Measurements from ENCODE around the gene MACROD2.
A peak's percentile ranks its signal among the peaks of the same experiment; 100 is the strongest.

MACROD2 gene

DNA sequence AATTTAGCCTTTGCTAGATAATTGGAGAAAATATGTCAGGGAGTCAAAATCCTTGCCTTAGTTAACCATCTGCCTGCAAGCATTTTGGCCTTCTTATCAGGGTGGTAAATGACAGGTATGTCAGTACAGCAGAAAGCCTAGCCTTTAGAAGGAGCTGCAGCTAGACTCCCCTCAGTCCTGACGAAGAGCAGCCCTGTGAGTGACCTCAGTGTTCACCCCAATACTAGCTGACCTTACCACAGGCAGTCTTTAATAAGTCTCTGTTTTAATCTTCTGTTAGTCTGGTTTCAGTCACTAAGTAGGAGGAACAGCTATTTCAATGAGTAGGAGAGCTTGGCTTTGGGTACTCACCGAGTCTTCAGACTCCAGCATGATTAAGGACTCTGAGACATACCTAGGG is 682.1 kb downstream of the MACROD2 start:
- no peak for TF ChIP-seq BACH2 (CRISPR knock-in tag; IDR thresholded peaks at IDR 0.05; ENCODE audit: borderline replicate concordance)
- ATAC-seq = no peak

DNA sequence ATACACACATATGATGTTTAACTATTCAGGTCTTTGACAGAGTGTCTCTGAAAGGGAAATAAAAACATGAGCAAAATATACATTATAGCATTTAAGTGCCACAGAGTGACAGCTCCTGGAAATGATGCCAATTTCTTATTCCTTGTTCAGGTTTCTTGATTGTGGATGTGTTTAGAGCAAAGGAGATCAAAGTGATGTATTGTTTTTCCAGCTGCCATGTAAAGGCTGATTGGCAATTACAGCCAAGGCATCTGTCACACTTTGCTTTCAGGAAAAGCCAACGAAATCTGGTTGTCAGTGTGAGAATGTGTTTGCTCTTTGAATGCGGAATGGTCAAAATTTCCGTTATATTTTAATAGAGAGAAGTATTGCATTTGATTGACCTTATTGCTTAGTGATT is 689.9 kb downstream of the MACROD2 start:
- TF ChIP-seq CSDC2 (CRISPR knock-in tag; IDR thresholded peaks at IDR 0.05) = no peak
- TF ChIP-seq, protein P1, sequence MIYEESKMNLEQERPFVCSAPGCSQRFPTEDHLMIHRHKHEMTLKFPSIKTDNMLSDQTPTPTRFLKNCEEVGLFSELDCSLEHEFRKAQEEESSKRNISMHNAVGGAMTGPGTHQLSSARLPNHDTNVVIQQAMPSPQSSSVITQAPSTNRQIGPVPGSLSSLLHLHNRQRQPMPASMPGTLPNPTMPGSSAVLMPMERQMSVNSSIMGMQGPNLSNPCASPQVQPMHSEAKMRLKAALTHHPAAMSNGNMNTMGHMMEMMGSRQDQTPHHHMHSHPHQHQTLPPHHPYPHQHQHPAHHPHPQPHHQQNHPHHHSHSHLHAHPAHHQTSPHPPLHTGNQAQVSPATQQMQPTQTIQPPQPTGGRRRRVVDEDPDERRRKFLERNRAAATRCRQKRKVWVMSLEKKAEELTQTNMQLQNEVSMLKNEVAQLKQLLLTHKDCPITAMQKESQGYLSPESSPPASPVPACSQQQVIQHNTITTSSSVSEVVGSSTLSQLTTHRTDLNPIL (CRISPR knock-in tag; IDR thresholded peaks at IDR 0.05; ENCODE audit: low read depth) = no peak
- TF ChIP-seq ZNF8 (CRISPR knock-in tag; IDR thresholded peaks at IDR 0.05) = no peak
- no peak for TF ChIP-seq PATZ1 (CRISPR knock-in tag; IDR thresholded peaks at IDR 0.05; ENCODE audit: borderline replicate concordance)
- TF ChIP-seq, protein P2, sequence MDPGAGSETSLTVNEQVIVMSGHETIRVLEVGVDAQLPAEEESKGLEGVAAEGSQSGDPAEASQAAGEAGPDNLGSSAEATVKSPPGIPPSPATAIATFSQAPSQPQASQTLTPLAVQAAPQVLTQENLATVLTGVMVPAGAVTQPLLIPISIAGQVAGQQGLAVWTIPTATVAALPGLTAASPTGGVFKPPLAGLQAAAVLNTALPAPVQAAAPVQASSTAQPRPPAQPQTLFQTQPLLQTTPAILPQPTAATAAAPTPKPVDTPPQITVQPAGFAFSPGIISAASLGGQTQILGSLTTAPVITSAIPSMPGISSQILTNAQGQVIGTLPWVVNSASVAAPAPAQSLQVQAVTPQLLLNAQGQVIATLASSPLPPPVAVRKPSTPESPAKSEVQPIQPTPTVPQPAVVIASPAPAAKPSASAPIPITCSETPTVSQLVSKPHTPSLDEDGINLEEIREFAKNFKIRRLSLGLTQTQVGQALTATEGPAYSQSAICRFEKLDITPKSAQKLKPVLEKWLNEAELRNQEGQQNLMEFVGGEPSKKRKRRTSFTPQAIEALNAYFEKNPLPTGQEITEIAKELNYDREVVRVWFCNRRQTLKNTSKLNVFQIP (CRISPR knock-in tag; IDR thresholded peaks at IDR 0.05; ENCODE audit: borderline replicate concordance, low read depth) = no peak
- TF ChIP-seq, protein P3, sequence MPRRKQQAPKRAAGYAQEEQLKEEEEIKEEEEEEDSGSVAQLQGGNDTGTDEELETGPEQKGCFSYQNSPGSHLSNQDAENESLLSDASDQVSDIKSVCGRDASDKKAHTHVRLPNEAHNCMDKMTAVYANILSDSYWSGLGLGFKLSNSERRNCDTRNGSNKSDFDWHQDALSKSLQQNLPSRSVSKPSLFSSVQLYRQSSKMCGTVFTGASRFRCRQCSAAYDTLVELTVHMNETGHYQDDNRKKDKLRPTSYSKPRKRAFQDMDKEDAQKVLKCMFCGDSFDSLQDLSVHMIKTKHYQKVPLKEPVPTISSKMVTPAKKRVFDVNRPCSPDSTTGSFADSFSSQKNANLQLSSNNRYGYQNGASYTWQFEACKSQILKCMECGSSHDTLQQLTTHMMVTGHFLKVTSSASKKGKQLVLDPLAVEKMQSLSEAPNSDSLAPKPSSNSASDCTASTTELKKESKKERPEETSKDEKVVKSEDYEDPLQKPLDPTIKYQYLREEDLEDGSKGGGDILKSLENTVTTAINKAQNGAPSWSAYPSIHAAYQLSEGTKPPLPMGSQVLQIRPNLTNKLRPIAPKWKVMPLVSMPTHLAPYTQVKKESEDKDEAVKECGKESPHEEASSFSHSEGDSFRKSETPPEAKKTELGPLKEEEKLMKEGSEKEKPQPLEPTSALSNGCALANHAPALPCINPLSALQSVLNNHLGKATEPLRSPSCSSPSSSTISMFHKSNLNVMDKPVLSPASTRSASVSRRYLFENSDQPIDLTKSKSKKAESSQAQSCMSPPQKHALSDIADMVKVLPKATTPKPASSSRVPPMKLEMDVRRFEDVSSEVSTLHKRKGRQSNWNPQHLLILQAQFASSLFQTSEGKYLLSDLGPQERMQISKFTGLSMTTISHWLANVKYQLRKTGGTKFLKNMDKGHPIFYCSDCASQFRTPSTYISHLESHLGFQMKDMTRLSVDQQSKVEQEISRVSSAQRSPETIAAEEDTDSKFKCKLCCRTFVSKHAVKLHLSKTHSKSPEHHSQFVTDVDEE (CRISPR knock-in tag; IDR thresholded peaks at IDR 0.05) = no peak
- no peak for TF ChIP-seq ZFP30 (CRISPR knock-in tag; IDR thresholded peaks at IDR 0.05)
- TF ChIP-seq, protein P4, sequence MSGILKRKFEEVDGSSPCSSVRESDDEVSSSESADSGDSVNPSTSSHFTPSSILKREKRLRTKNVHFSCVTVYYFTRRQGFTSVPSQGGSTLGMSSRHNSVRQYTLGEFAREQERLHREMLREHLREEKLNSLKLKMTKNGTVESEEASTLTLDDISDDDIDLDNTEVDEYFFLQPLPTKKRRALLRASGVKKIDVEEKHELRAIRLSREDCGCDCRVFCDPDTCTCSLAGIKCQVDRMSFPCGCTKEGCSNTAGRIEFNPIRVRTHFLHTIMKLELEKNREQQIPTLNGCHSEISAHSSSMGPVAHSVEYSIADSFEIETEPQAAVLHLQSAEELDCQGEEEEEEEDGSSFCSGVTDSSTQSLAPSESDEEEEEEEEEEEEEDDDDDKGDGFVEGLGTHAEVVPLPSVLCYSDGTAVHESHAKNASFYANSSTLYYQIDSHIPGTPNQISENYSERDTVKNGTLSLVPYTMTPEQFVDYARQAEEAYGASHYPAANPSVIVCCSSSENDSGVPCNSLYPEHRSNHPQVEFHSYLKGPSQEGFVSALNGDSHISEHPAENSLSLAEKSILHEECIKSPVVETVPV (CRISPR knock-in tag; IDR thresholded peaks at IDR 0.05) = no peak
- no peak for TF ChIP-seq ZC3H10 (CRISPR knock-in tag; IDR thresholded peaks at IDR 0.05)
- no peak for ATAC-seq

GRCh38 chr20:14687313-14687712 is 692.0 kb downstream of the MACROD2 start:
- no peak for ATAC-seq

DNA sequence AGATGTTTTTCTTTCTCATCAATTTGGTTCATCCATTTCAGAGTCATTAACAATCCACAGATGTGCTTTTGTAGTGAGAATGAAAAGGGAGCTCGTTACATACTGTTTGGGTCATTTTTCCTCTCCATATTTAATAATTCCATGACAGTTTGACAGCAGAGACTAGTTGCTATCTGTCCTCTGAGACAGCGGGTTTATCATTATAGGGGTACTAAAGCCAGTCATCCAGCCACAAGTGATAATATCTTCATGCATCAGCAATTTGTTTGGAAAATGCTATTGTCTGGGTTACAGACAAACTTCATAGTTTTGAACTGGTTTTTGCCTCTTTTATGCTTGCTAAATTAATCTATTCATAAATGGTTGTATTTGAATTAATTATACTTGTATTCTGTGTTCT is 692.7 kb downstream of the MACROD2 start:
- ATAC-seq = no peak
- TF ChIP-seq, protein P4 (CRISPR knock-in tag; IDR thresholded peaks at IDR 0.05) = no peak
- TF ChIP-seq TCF4 (CRISPR knock-in tag; IDR thresholded peaks at IDR 0.05; ENCODE audit: borderline replicate concordance) (peak; percentile 54), ISL1 (CRISPR knock-in tag; IDR thresholded peaks at IDR 0.05) (0 out of 2 replicates have a peak, but pooled peaks have one; percentile 4), ZNF70 (CRISPR knock-in tag; IDR thresholded peaks at IDR 0.05) (no peak), TOX (CRISPR knock-in tag; IDR thresholded peaks at IDR 0.05; ENCODE audit: borderline replicate concordance) (no peak), PATZ1 (CRISPR knock-in tag; IDR thresholded peaks at IDR 0.05; ENCODE audit: borderline replicate concordance) (no peak), PPARA (CRISPR knock-in tag; IDR thresholded peaks at IDR 0.05; ENCODE audit: borderline replicate concordance) (no peak), SNAI2 (CRISPR knock-in tag; IDR thresholded peaks at IDR 0.05) (no peak), BACH2 (CRISPR knock-in tag; IDR thresholded peaks at IDR 0.05; ENCODE audit: borderline replicate concordance) (no peak)
- TF ChIP-seq, protein P2 (CRISPR knock-in tag; IDR thresholded peaks at IDR 0.05; ENCODE audit: borderline replicate concordance, low read depth) = no peak

More at GRCh38 chr20:14687313-14687712, 692.0 kb downstream of the MACROD2 start:
- TF ChIP-seq ZFP30 (CRISPR knock-in tag; IDR thresholded peaks at IDR 0.05) = no peak
- TF ChIP-seq, protein P1 (CRISPR knock-in tag; IDR thresholded peaks at IDR 0.05; ENCODE audit: low read depth) = no peak
- no peak for TF ChIP-seq TCF4 (CRISPR knock-in tag; IDR thresholded peaks at IDR 0.05; ENCODE audit: borderline replicate concordance)
- TF ChIP-seq BACH2 (CRISPR knock-in tag; IDR thresholded peaks at IDR 0.05; ENCODE audit: borderline replicate concordance) = no peak
- no peak for TF ChIP-seq ZNF70 (CRISPR knock-in tag; IDR thresholded peaks at IDR 0.05)
- TF ChIP-seq PPARA (CRISPR knock-in tag; IDR thresholded peaks at IDR 0.05; ENCODE audit: borderline replicate concordance) = no peak
